T-helper 2 cell (primary cell): ENCODE data around the gene FREM2.

Source experiments
- DNase-seq, 5 experiments: peaks; one replicate each; pipeline versions ENCODE4 v3.0.0 to v3.0.0-alpha.2; 2012 to 2022

Gene FREM2

GRCh38 chr13:38905861-38906260 is 219.0 kb downstream of the FREM2 start:
- no peak for DNase-seq

GRCh38 chr13:38908574-38908973 is 221.7 kb downstream of the FREM2 start:
- DNase-seq, result no peak

- no peak for DNase-seq
These were observed 227.2 kb downstream of the FREM2 start for GRCh38 chr13:38914070-38914469.

GRCh38 chr13:38921081-38921480 is 234.2 kb downstream of the FREM2 start:
- no peak for DNase-seq

- DNase-seq, result no peak
These were observed 235.3 kb downstream of the FREM2 start for GRCh38 chr13:38922170-38922569.

GRCh38 chr13:38933786-38934185 is 246.9 kb downstream of the FREM2 start:
- DNase-seq, result no peak
